Mesodermal cell (in vitro differentiated cells): Measurements from ENCODE around the gene TFEC.
"Not testable (repeated sequence)": the region's sequence is repeated elsewhere in the genome, so short reads cannot be mapped to it uniquely, and the experiment has no call there.

Experiments used
- H3K27ac ChIP-seq: 2 replicates; pipeline ENCODE4 v1.7.0; 2013; ENCODE audit warnings: mild to moderate bottlenecking, low read depth, low read length, moderate library complexity; ENCODE audit not compliant: severe bottlenecking
- H3K36me3 ChIP-seq: 2 replicates; pipeline ENCODE4 v1.7.1; 2013; ENCODE audit warnings: mild to moderate bottlenecking, low read length, moderate library complexity; ENCODE audit not compliant: control insufficient read depth, insufficient read depth
- H3K4me1 ChIP-seq: one replicate; pipeline ENCODE4 v1.7.1; 2013; ENCODE audit warnings: mild to moderate bottlenecking, low read length; ENCODE audit not compliant: insufficient read depth, control insufficient read depth, poor library complexity, severe bottlenecking
- H3K4me3 ChIP-seq: 2 replicates; pipeline ENCODE4 v1.7.0; 2013; ENCODE audit warnings: low read length, control low read depth, mild to moderate bottlenecking; ENCODE audit not compliant: insufficient read depth, poor library complexity, severe bottlenecking; ENCODE audit errors: extremely low read depth
- H3K9me3 ChIP-seq: 2 replicates; pipeline ENCODE4 v1.7.1; 2013; ENCODE audit warnings: mild to moderate bottlenecking, low read length, moderate library complexity; ENCODE audit not compliant: control insufficient read depth
- WGBS, 2 experiments: methylation state at CpG; one replicate each; pipeline ENCODE4 v1.1.5; 2013; ENCODE audit warnings: missing lambda C conversion rate in 2 of 2; ENCODE audit not compliant: insufficient coverage in 2 of 2; 5-methylcytosine and 5-hydroxymethylcytosine counted together

TFEC gene

DNA sequence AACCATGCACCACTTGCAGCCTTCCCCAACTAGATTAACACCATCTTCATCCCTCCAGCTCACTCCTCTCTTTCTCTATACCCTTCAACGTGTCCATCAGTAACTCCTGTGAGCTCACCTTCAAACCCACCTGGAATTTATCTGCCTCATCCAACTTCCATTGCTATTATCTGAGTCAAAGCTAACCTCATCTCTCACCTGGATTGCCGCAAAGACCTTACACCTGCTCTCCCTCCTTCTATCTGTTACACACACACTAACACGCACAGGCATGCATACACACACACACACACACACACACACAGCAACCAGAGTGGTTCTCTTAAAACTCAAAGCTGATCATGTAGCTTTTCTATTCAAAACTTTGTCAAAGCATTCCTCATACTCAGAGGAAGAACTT, 3.8 kb upstream of the TFEC start:
- no peaks in the 10 kb centered on the region for H3K9me3 ChIP-seq
- 87 to 88% methylated on average over 3 of the region's 3 CpGs for WGBS, 2 experiments
- H3K36me3 ChIP-seq = no peaks in the 10 kb centered on the region
- H3K27ac ChIP-seq = no peak overlapping the region
- no peaks in the 10 kb centered on the region for H3K4me1 ChIP-seq
- H3K4me3 ChIP-seq = no peak overlapping the region

DNA sequence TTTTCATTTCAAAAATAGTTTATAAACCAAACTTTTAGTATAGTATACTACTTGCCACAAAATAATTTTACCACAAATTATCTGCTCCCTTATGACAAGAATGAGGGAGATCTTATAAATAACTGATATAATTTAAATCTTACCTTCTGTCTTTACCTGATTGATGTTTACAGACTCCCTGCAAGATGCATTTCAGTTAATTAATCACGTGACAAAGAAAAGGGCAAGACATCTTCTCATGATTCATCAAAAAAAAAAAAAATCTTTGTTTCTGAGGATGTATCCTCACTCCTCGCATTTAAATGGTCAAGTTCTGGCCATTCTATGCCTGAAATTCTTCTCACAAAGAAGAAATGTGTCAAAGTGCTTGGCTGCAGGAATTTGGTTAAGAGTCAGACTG, 2.3 kb upstream of the TFEC start:
- Histone ChIP-seq H3K36me3 (no peaks in the 10 kb centered on the region), H3K27ac (no peak overlapping the region), H3K4me1 (no peaks in the 10 kb centered on the region), H3K9me3 (no peaks in the 10 kb centered on the region), H3K4me3 (no peak overlapping the region)
- WGBS, 2 experiments = 80% methylated on average over 1 of the region's 2 CpGs; no CpG with 5 or more reads in 1 of the 2 experiments

DNA sequence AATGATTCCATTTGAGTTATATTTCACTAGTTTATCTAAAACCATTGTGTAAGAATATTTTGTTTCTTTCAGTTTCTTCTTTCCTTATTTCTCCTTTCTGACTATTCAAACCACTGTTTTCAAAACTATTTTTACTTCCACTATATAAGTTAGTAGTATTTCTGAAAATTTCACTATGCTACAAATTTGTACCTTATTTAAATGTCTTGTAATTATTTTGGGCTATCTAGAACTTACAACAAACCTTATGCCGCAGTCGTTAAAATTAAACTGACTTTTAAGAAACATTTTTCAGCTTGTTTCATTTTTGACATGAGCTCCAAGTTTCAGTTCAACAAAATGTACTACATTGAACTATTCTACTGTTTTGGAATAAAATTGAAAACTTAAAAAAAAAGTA, 1.8 kb downstream of the TFEC start:
- Histone ChIP-seq H3K4me3 (no peak overlapping the region), H3K27ac (no peak overlapping the region), H3K9me3 (no peaks in the 10 kb centered on the region), H3K4me1 (peaks cover 4% of the 10 kb centered on the region), H3K36me3 (no peaks in the 10 kb centered on the region)
- no CpG with 5 or more reads among the region's 2 CpGs for WGBS, 2 experiments

DNA sequence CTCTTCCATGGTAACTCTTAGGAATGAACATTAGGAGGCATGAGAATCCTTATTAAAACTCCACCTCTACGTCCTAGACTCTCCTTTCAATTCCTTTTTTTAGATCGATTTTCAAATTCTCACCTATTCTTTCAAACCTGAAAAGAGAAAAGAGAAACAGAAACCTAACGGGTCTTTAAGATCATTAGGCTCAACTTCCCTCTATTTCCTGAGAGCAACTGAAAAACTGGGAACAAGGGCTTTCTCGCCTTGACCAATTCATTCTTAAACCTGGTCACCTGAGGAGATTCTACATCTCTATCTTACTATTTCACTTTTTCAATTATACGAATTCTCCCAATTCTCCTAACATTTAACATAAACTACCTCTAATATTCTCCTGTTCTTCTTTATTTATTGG, 2.8 kb downstream of the TFEC start:
- WGBS, 2 experiments = 81 to 86% methylated on average over 3 to 5 of the region's 5 CpGs
- no peak overlapping the region for H3K4me3 ChIP-seq
- no peaks in the 10 kb centered on the region for H3K9me3 ChIP-seq
- no peaks in the 10 kb centered on the region for H3K36me3 ChIP-seq
- H3K4me1 ChIP-seq = peaks cover 4% of the 10 kb centered on the region
- H3K27ac ChIP-seq = no peak overlapping the region

DNA sequence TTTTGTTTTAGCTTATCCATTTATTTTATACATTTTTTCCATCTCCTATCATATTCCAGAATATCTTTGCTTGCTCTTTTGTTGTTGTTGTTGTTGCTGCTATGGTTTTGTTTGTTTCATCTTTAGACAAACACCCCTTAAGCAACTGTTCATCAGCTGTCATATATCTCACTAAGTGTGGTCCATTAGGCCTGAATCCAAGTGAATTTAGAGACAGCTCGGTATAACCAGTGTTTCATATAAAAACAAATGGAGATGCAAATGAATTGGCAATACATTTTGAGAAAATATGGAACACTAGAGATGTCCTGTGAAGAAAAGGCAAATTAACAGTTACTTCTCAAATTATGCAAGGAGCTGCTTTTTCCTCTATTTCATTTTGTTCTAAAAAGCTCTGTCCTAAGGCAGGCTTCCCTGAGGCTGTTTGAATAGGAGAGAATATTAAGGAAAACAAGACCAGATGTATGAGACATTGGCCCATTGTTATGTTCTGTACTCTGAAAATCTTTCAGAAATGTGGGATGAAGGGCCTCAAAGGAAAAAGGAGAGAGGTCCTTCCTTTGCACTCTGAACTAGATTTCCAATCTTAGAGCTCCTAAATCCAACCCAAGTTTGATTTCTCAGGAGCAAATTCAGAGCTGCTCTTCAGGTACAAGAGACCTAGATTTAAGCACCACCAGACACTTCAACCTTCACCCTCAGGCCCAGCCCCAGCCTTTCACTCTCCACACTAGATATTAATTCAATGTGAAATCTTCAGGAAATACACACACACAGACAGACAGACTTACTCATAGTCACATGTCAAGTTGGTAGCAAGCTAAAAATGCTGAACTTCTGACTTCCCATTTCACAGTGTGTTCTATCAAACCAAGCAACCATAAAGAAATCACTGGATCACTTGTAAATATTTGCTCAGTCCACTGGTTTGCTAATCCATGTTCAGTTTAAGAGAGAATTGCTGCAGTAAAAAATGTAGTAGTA, 5.4 kb downstream of the TFEC start:
- H3K4me1 ChIP-seq = peaks cover 4% of the 10 kb centered on the region
- H3K36me3 ChIP-seq = no peaks in the 10 kb centered on the region
- H3K4me3 ChIP-seq = no peak overlapping the region
- no peak overlapping the region for H3K27ac ChIP-seq
- no CpG with 5 or more reads among the region's 1 CpG for WGBS, 2 experiments
- H3K9me3 ChIP-seq = no peaks in the 10 kb centered on the region

DNA sequence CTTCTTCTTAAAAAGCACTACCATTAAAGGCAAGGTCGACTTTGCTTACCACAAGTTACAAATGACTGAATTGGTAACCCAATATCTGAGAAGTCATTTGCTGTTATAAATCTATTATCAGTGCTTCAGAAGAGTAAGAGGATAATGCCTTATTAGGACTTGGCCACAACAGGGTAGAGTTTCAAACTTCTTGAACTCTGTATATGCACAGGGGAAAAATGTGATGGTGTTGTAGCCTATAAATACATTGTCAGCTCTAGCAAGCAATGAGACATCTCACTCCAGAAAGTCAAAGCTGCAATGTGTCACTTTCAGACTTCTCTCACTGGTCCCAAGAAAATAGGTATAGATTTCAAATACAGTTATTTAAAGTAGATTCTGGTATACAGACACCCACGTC, 9.3 kb downstream of the TFEC start:
- no CpG with 5 or more reads among the region's 2 CpGs for WGBS, 2 experiments
- Histone ChIP-seq H3K36me3 (no peaks in the 10 kb centered on the region), H3K4me3 (no peak overlapping the region), H3K4me1 (peaks cover 4% of the 10 kb centered on the region), H3K9me3 (no peaks in the 10 kb centered on the region), H3K27ac (no peak overlapping the region)

DNA sequence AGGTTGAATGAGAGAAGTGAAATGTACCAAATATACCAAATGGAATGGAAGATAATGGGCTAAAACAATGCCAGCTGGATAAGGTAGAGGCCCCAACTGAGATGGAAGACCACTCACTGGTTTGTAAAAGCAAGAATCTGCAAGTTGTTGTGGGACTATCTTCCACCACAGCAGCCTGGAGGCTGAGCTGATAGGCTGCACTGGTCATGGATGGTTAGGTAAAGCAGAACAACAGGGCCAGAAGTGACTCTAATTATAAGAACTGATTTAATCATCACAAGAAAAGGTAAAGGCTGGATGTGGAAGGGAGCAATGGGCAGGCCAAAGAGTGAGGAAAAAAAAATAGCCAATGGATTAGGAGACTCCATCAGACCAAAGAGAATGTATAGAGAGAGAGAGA, 11.8 kb downstream of the TFEC start:
- no peaks in the 10 kb centered on the region for H3K4me1 ChIP-seq
- no peak overlapping the region for H3K4me3 ChIP-seq
- H3K27ac ChIP-seq = no peak overlapping the region
- H3K9me3 ChIP-seq = no peaks in the 10 kb centered on the region
- H3K36me3 ChIP-seq = no peaks in the 10 kb centered on the region

DNA sequence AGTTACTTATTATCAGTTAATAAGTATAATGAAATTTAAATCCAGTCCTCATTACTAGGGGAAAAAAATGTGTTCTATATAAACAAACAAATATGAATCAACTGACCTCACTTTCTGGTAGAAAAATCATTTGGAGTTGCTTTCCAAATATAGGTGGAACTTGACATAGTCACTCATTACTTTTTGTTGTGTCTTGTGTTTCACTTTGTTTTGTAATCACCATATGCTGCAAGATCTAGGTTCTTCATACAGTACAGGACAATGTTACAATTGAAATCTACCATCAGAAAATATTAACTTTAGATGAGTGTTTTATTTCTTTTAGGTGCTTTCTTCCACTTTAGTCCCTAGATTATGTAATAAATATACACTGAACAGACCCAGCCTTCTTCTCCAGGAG, 16.9 kb downstream of the TFEC start:
- H3K4me3 ChIP-seq = no peak overlapping the region
- no peaks in the 10 kb centered on the region for H3K4me1 ChIP-seq
- no peaks in the 10 kb centered on the region for H3K9me3 ChIP-seq
- H3K27ac ChIP-seq = no peak overlapping the region
- no peaks in the 10 kb centered on the region for H3K36me3 ChIP-seq

DNA sequence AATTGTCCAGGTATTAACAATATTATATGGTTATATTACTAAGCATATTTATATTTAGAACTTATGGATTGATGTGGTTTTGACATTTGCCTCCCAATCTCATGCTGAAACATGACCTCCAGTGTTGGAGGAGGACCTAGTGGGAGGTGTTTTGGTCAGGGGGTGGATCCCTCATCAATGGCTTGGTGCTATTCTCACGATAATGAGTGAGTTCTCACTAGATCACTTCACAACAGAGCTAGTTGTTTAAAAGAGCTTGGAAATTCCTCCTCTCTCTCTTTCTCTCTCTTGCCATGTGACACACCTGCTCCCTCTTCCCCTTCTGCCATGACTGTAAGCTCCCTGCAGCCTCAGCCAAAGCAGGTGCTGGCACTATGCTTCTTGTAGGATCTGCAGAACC, 19.0 kb downstream of the TFEC start:
- Histone ChIP-seq H3K27ac (no peak overlapping the region), H3K4me1 (no peaks in the 10 kb centered on the region)
- WGBS, 2 experiments = no CpG with 5 or more reads among the region's 1 CpG

DNA sequence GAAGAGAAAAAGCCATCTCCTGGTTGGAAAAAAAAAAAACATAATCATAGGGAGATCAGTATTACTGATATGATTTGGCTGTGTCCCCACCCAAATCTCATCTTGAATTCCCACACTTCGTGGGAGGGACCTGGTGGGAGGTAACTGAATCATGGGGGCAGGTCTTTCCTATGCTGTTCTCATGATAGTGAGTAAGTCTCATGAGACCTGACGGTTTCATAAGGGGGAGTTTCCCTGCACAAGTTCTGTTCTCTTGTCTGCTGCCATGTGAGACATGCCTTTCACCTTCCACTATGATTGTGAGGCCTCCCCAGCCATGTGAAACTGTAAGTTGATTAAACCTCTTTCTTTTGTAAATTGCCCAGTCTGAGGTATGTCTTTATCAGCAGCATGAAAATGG, 25.8 kb downstream of the TFEC start:
- H3K4me1 ChIP-seq, H3K4me3 ChIP-seq, H3K27ac ChIP-seq, H3K36me3 ChIP-seq, H3K9me3 ChIP-seq: not testable (repeated sequence)
- 88 to 90% methylated on average over 1 to 2 of the region's 2 CpGs for WGBS, 2 experiments

More for the DNA sequence above, 19.0 kb downstream of the TFEC start:
- H3K9me3 ChIP-seq = no peaks in the 10 kb centered on the region
- H3K36me3 ChIP-seq = no peaks in the 10 kb centered on the region
- no peak overlapping the region for H3K4me3 ChIP-seq

DNA sequence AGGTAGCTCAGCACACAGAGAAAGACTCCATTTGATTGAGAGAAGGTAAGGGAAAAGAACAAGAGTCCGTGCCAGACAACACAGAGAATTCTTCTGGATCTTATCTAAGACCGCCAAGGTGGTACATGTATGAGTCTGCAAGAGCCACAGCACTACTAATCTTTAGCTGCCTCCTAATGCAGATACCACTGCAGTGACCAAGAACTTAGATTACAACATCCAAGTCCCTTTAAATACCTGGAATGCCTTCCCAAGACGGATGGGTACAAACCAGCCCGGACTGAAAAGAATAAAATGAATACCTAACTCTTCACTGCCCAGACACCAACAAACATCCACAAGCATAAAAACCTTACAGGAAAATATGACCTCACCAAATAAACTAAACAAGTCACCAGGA, 33.3 kb downstream of the TFEC start:
- no peak overlapping the region for H3K4me3 ChIP-seq
- no peak overlapping the region for H3K27ac ChIP-seq
- peaks cover 4% of the 10 kb centered on the region for H3K4me1 ChIP-seq
- no peaks in the 10 kb centered on the region for H3K36me3 ChIP-seq
- 91 to 95% methylated on average over 4 of the region's 4 CpGs for WGBS, 2 experiments
- H3K9me3 ChIP-seq = no peaks in the 10 kb centered on the region
